GM12878 (cell line): ENCODE data around the gene RAC3. TPM values are rescaled to one million over a fixed set of nuclear protein-coding genes. Genes with fewer than 3 reads are reported as not detected.

Source experiments
- ATAC-seq: fragments of 200-7000 bp; cut with Tn5 transposase; 3 replicates; pipeline ENCODE4 v1.9.1; 2020; ENCODE audit warnings: mild to moderate bottlenecking, moderate library complexity
- BruUV-seq: library from RNA; stranded (reverse); fragments of 400-500 nt; replicated peaks from 2 replicates; lab custom pipeline; 2021; lab: Mats Ljungman, UMichigan
- CTCF ChIA-PET: fragments of 300-600 bp; sonication (Branson Sonifier 250); formaldehyde crosslinking; extraction: SDS; loops from one replicate; lab custom pipeline; 2021; ENCODE audit warnings: inconsistent platforms; lab: Yijun Ruan, JAX
- POLR2A ChIA-PET: fragments of 350-600 bp; formaldehyde crosslinking; extraction: SDS; loops from one replicate; lab custom pipeline; 2021; ENCODE audit warnings: inconsistent platforms; lab: Charles Lee
- RAD21 ChIA-PET: fragments of 300-600 bp; sonication (Branson Sonifier 250); formaldehyde crosslinking; loops from one replicate; lab custom pipeline; 2023; ENCODE audit warnings: antibody characterized with exemption; ENCODE audit not compliant: unreplicated experiment; lab: Charles Lee
- SMC1A ChIA-PET: fragments of 300-600 bp; sonication (Branson Sonifier 250); formaldehyde crosslinking; loops from one replicate; lab custom pipeline; 2023; ENCODE audit not compliant: unreplicated experiment, uncharacterized antibody; lab: Charles Lee
- DNase-seq: peaks from one replicate; pipeline ENCODE4 v3.0.0-alpha.2; 2011; ENCODE audit warnings: low read depth, low spot score
- FAIRE-seq: peaks from 3 replicates; lab custom pipeline; 2011; peaks lifted over from hg19 to GRCh38; lab: Jason Lieb, UNC
- H2AFZ ChIP-seq: 2 replicates; pipeline ENCODE4 v1.6.0; 2011; ENCODE audit warnings: low read depth, low read length, control low read depth; ENCODE audit not compliant: control insufficient read depth
- H3K27ac ChIP-seq: 2 replicates; pipeline ENCODE4 v1.5.1; 2011; ENCODE audit warnings: control low read depth; ENCODE audit not compliant: control insufficient read depth, insufficient read depth
- H3K27me3 ChIP-seq, 2 experiments: replicated peaks in 1 of 2; 2 replicates each; pipeline versions ENCODE4 v1.6.0 to v1.6.1; 2011; ENCODE audit warnings: low read length in 1 of 2; ENCODE audit not compliant: control insufficient read depth in 2 of 2, insufficient read depth in 2 of 2
- H3K36me3 ChIP-seq, 2 experiments: 2 replicates each; pipeline ENCODE4 v1.5.1; 2011; ENCODE audit warnings: low read length in 1 of 2; ENCODE audit not compliant: control insufficient read depth in 2 of 2, insufficient read depth in 2 of 2
- H3K4me1 ChIP-seq: 2 replicates; pipeline ENCODE4 v1.6.1; 2011; ENCODE audit warnings: mild to moderate bottlenecking, low read length, moderate library complexity, mixed read lengths; ENCODE audit not compliant: control insufficient read depth, insufficient read depth
- H3K4me2 ChIP-seq: 2 replicates; pipeline ENCODE4 v1.6.0; 2011; ENCODE audit warnings: control low read depth; ENCODE audit not compliant: control insufficient read depth, insufficient read depth
- H3K4me3 ChIP-seq: fragments of 200-600 bp; sonication (generic); 2 replicates; pipeline ENCODE4 v1.5.1; 2016
- H3K79me2 ChIP-seq: 2 replicates; pipeline ENCODE4 v1.6.0; 2011; ENCODE audit warnings: low read length; ENCODE audit not compliant: control insufficient read depth, insufficient read depth
- H3K9ac ChIP-seq: 2 replicates; pipeline ENCODE4 v1.8.0; 2011; ENCODE audit warnings: low read length, control low read depth, mixed read lengths; ENCODE audit not compliant: control insufficient read depth, insufficient read depth
- H3K9me3 ChIP-seq: replicated peaks from 3 replicates; pipeline ENCODE4 v1.5.1; 2011; ENCODE audit warnings: mild to moderate bottlenecking, low read length; ENCODE audit not compliant: control insufficient read depth, insufficient read depth
- H4K20me1 ChIP-seq: 2 replicates; pipeline ENCODE4 v1.6.0; 2011; ENCODE audit not compliant: control insufficient read depth, insufficient read depth
- ASH2L ChIP-seq: fragments of 300-600, 200-600 bp; sonication (generic); IDR thresholded peaks from 2 replicates; pipeline ENCODE4 v1.6.1; 2017; ENCODE audit warnings: low read depth, mild to moderate bottlenecking, borderline replicate concordance
- BACH1 ChIP-seq: fragments of 450-650 bp; IDR thresholded peaks from 2 replicates; pipeline ENCODE4 v1.6.1; 2017; ENCODE audit warnings: mild to moderate bottlenecking, borderline replicate concordance
- CHD1 ChIP-seq: IDR thresholded peaks from 2 replicates; pipeline ENCODE4 v1.6.1; 2012; ENCODE audit warnings: low read depth, low read length, improper control_type of control experiment
- E4F1 ChIP-seq: fragments of 450-650 bp; IDR thresholded peaks from 2 replicates; pipeline ENCODE4 v1.6.1; 2018; ENCODE audit warnings: borderline replicate concordance, mild to moderate bottlenecking; ENCODE audit not compliant: partially characterized antibody
- HCFC1 ChIP-seq: fragments of 150-350 bp; IDR thresholded peaks from 2 replicates; pipeline ENCODE4 v1.6.1; 2014; ENCODE audit warnings: low read length
- PAX5 ChIP-seq: IDR thresholded peaks from 2 replicates; pipeline ENCODE4 v1.6.1; 2011; ENCODE audit warnings: low read depth, low read length, borderline replicate concordance
- PML ChIP-seq: IDR thresholded peaks from 2 replicates; pipeline ENCODE4 v1.6.1; 2012; ENCODE audit warnings: low read length, inconsistent platforms
- SPI1 ChIP-seq: IDR thresholded peaks from 2 replicates; pipeline ENCODE4 v1.6.1; 2011; ENCODE audit warnings: low read depth, mild to moderate bottlenecking, low read length, moderate library complexity, borderline replicate concordance; ENCODE audit not compliant: insufficient read depth
- SREBF1 ChIP-seq: IDR thresholded peaks from 2 replicates; pipeline ENCODE4 v1.6.1; 2012; ENCODE audit warnings: mild to moderate bottlenecking, low read length
- STAT3 ChIP-seq: IDR thresholded peaks from 2 replicates; pipeline ENCODE4 v1.6.1; 2011; ENCODE audit warnings: low read depth, low read length, improper control_type of control experiment
- ZNF24 ChIP-seq: fragments of 450-650 bp; IDR thresholded peaks from 2 replicates; pipeline ENCODE4 v1.6.1; 2017; ENCODE audit warnings: antibody characterized with exemption, mild to moderate bottlenecking
- ZZZ3 ChIP-seq: IDR thresholded peaks from 2 replicates; pipeline ENCODE4 v1.6.1; 2011; ENCODE audit warnings: low read depth; ENCODE audit not compliant: control insufficient read depth, insufficient read length
- WGBS: methylation state at CpG from one replicate; pipeline ENCODE4 v1.1.6; 2016; ENCODE audit warnings: low lambda C conversion rate; ENCODE audit not compliant: insufficient replicate concordance, insufficient coverage; ENCODE audit errors: missing lambda C conversion rate; 5-methylcytosine and 5-hydroxymethylcytosine counted together
- in situ Hi-C: fragments of 300-500 bp; cut with MboI; formaldehyde crosslinking; loops from 9 replicates; pipeline ENCODE4 v1.14.3; 2018; ENCODE audit warnings: mixed read lengths
- intact Hi-C: fragments of 100-400 bp; cut with micrococcal nuclease; formaldehyde crosslinking; loops from one replicate; pipeline ENCODE4 v1.14.2; 2022; ENCODE audit not compliant: unreplicated experiment
- polyA plus RNA-seq, 11 experiments: library from polyadenylated mRNA; depleted of rRNA in 4 of 11; unstranded in 6 of 11; stranded (reverse) in 5 of 11; fragments of >200 nt; fragmentation: Nextera tagmentation in 4 of 11; fragmentation: Illumina TruSeq in 1 of 11; extraction: Ambion mirVana in 4 of 11; extraction: Trizol in 1 of 11; gene quantifications; 1 replicate in 1 of 11; 2 replicates in 10 of 11; pipeline versions ENCODE4 v1.2.1 to v1.2.3, GENCODE V29; 2011 to 2016; ENCODE audit warnings: inconsistent platforms in 2 of 11, missing spikeins in 2 of 11, low read depth in 1 of 11
- total RNA-seq, 4 experiments: library from RNA; depleted of rRNA in 3 of 4; stranded (reverse); fragments of >200 nt in 3 of 4; fragmentation: Illumina TruSeq in 1 of 4; extraction: Trizol in 1 of 4; gene quantifications; 2 replicates each; pipeline versions ENCODE4 v1.2.1 to v1.2.3, GENCODE V29; 2013 to 2021
- TF ChIP-seq, protein P1 (sequence below): fragments of 450-650 bp; IDR thresholded peaks from 2 replicates; pipeline ENCODE4 v1.6.1; 2017; ENCODE audit warnings: mild to moderate bottlenecking
- TF ChIP-seq, protein P2 (sequence below): fragments of 150-350 bp; IDR thresholded peaks from 2 replicates; pipeline ENCODE4 v1.6.1; 2016; ENCODE audit warnings: low read depth, low read length

RAC3 gene
- total and polyA plus RNA-seq, 10 of the 15 experiments (the other 5 are each of a cell fraction or from before 2014, with no cell fraction given): 0.11 to 32.9 (median 6.7) TPM

DNA sequence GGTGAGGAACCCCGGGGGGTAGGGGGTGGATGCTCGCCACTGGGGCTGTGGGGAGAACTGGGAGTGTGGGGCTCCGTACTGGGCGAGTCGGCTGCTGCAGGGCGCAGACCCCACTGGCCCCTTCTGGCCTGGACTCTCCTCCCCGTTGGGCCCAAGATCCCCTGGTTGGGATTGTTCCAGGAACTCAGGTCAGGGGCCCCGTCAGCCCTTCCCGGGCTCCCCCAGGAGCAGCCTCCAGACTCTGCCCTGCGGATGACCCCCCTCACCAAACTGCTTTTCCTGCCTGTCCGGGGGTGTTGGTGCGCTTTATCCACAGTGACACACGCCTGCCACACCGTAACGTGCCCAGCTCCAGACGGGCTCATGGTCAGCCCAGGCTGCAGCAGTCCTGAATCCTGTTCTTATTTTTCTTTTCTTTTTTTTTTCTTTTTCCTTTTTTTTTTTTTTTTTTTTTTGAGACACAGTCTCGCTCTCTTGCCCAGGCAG, 29.9 kb upstream of the RAC3 start (continued):
- TF ChIP-seq, protein P1, sequence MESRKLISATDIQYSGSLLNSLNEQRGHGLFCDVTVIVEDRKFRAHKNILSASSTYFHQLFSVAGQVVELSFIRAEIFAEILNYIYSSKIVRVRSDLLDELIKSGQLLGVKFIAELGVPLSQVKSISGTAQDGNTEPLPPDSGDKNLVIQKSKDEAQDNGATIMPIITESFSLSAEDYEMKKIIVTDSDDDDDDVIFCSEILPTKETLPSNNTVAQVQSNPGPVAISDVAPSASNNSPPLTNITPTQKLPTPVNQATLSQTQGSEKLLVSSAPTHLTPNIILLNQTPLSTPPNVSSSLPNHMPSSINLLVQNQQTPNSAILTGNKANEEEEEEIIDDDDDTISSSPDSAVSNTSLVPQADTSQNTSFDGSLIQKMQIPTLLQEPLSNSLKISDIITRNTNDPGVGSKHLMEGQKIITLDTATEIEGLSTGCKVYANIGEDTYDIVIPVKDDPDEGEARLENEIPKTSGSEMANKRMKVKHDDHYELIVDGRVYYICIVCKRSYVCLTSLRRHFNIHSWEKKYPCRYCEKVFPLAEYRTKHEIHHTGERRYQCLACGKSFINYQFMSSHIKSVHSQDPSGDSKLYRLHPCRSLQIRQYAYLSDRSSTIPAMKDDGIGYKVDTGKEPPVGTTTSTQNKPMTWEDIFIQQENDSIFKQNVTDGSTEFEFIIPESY: no peak
- TF ChIP-seq, all 136 proteins: peak for 0

GRCh38 chr17:82003411-82004381, 27.8 kb upstream of the RAC3 start:
- BruUV-seq: no TSS peak
- no peaks in the 10 kb centered on the region; a peak in 1 of 4 replicates for H3K36me3 ChIP-seq
- in situ Hi-C loops (no loop called here), intact Hi-C loops (no loop called here)
- ChIA-PET SMC1A (no interaction called here), CTCF (interaction anchor here (0.9 to 1.6 kb wide), 2 partner anchors 17 to 44 kb away, joined by 4 read pairs; no protein-coding TSS in a partner anchor), POLR2A (no interaction called here), RAD21 (no interaction called here)
- H3K4me1 ChIP-seq: no peaks in the 10 kb centered on the region
- H3K4me2 ChIP-seq: no peak overlapping the region
- H3K27me3 ChIP-seq: no peaks in the 10 kb centered on the region
- ATAC-seq (no peak; the same call in 2 of the 3 replicates), FAIRE-seq (no peak), DNase-seq (no peak)
- H3K9me3 ChIP-seq: no peaks in the 10 kb centered on the region
- no peaks in the 10 kb centered on the region for H3K79me2 ChIP-seq
- no peak overlapping the region for H3K9ac ChIP-seq
- no peaks in the 10 kb centered on the region for H4K20me1 ChIP-seq
- no peak overlapping the region for H2AFZ ChIP-seq
- H3K27ac ChIP-seq: no peak overlapping the region
- 84% methylated on average over 44 of the region's 53 CpGs for WGBS
- H3K4me3 ChIP-seq: no peak overlapping the region
- TF ChIP-seq PAX5 (no peak), ASH2L (no peak), STAT3 (no peak), SPI1 (no peak), E4F1 (no peak), BACH1 (no peak), ZZZ3 (no peak), PML (no peak), HCFC1 (no peak), SREBF1 (no peak), ZNF24 (no peak), CHD1 (no peak)
- TF ChIP-seq, protein P2, sequence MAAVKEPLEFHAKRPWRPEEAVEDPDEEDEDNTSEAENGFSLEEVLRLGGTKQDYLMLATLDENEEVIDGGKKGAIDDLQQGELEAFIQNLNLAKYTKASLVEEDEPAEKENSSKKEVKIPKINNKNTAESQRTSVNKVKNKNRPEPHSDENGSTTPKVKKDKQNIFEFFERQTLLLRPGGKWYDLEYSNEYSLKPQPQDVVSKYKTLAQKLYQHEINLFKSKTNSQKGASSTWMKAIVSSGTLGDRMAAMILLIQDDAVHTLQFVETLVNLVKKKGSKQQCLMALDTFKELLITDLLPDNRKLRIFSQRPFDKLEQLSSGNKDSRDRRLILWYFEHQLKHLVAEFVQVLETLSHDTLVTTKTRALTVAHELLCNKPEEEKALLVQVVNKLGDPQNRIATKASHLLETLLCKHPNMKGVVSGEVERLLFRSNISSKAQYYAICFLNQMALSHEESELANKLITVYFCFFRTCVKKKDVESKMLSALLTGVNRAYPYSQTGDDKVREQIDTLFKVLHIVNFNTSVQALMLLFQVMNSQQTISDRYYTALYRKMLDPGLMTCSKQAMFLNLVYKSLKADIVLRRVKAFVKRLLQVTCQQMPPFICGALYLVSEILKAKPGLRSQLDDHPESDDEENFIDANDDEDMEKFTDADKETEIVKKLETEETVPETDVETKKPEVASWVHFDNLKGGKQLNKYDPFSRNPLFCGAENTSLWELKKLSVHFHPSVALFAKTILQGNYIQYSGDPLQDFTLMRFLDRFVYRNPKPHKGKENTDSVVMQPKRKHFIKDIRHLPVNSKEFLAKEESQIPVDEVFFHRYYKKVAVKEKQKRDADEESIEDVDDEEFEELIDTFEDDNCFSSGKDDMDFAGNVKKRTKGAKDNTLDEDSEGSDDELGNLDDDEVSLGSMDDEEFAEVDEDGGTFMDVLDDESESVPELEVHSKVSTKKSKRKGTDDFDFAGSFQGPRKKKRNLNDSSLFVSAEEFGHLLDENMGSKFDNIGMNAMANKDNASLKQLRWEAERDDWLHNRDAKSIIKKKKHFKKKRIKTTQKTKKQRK: no peak
